ENCODE measurements around the gene PSTPIP2. TPM values are rescaled to one million over a fixed set of nuclear protein-coding genes. Genes with fewer than 3 reads are reported as not detected.

The PSTPIP2 gene
- total RNA-seq, 1 experiment from 2014 or later, result 1.9 TPM

GRCh38 chr18:46098616-46098933 lies 26.5 kb upstream of the PSTPIP2 start:
- CTCF ChIA-PET, result no interaction called here
- Mint-ChIP-seq H3K4me1 (peaks cover 21% of the 10 kb centered on the region), H3K27ac (peak overlapping the region; percentile 81)

GRCh38 chr18:46097801-46098615 lies 25.9 kb upstream of the PSTPIP2 start, which contains the start of gene ATP5F1A:
Gene ATP5F1A, minus strand, starts transcription at chr18:46098296. Its CDS starts 65 bp downstream, at chr18:46098231.
- H3K9me3 Mint-ChIP-seq, result no peaks in the 10 kb centered on the region
- H3K27ac Mint-ChIP-seq, result peak within 1 kb of the TSS; percentile 92
- H3K27me3 Mint-ChIP-seq (ENCODE audit: low read depth), result no peaks in the 10 kb centered on the region
- peaks cover 21% of the 10 kb centered on the region for H3K4me1 Mint-ChIP-seq
- CTCF ChIA-PET, result interaction anchor here (1.6 kb wide), 1 partner anchor 24 kb away, joined by 7 read pairs; no protein-coding TSS in a partner anchor
- DNase-seq (ENCODE audit: low spot score) (peak; percentile 82), ATAC-seq (peak; percentile 89)
- POLR2A ChIA-PET, result interaction anchor here (0.7 kb wide), 1 partner anchor 195 kb away, joined by 5 read pairs; no protein-coding TSS in a partner anchor
- peaks cover 34% of the 10 kb centered on the region for H3K36me3 Mint-ChIP-seq
- peak within 1 kb of the TSS; percentile 98 for H3K4me3 Mint-ChIP-seq
- TF ChIP-seq PREB (CRISPR knock-in tag; IDR thresholded peaks at IDR 0.05; ENCODE audit: borderline replicate concordance), result no peak
- TF ChIP-seq ZNF671 (CRISPR knock-in tag; IDR thresholded peaks at IDR 0.05), result no peak
- peak; percentile 76; the same call in 1 of the 2 replicates for TF ChIP-seq MYBL2 (CRISPR knock-in tag; IDR thresholded peaks at IDR 0.05)
- TF ChIP-seq IRF1 (CRISPR knock-in tag; IDR thresholded peaks at IDR 0.05), result peak; percentile 65; the same call in 1 of the 2 replicates
- TF ChIP-seq E2F1 (CRISPR knock-in tag; IDR thresholded peaks at IDR 0.05), result no peak
- TF ChIP-seq NR3C1 (CRISPR knock-in tag; conservative IDR thresholded peaks at IDR 0.05; ENCODE audit: low read depth), result no peak
- no peak for TF ChIP-seq ATF3 (CRISPR knock-in tag; conservative IDR thresholded peaks at IDR 0.05)

More at GRCh38 chr18:46098616-46098933, 26.5 kb upstream of the PSTPIP2 start:
- ATAC-seq (no peak; the same call in 1 of the 2 replicates), DNase-seq (ENCODE audit: low spot score) (no peak)
- TF ChIP-seq SP1 (CRISPR knock-in tag; conservative IDR thresholded peaks at IDR 0.05) (no peak), ZNF512 (CRISPR knock-in tag; IDR thresholded peaks at IDR 0.05; ENCODE audit: borderline replicate concordance) (no peak), HMGA2 (CRISPR knock-in tag; IDR thresholded peaks at IDR 0.05) (no peak), E2F4 (CRISPR knock-in tag; IDR thresholded peaks at IDR 0.05; ENCODE audit: borderline replicate concordance, low read depth) (no peak), EMX1 (CRISPR knock-in tag; IDR thresholded peaks at IDR 0.05) (no peak), CBFB (CRISPR knock-in tag; IDR thresholded peaks at IDR 0.05; ENCODE audit: low read depth) (no peak), SOX15 (CRISPR knock-in tag; IDR thresholded peaks at IDR 0.05) (no peak), AR (CRISPR knock-in tag; IDR thresholded peaks at IDR 0.05) (no peak), USF2 (CRISPR knock-in tag; IDR thresholded peaks at IDR 0.05) (no peak), ZNF396 (CRISPR knock-in tag; IDR thresholded peaks at IDR 0.05; ENCODE audit: borderline replicate concordance) (no peak), NR2C2 (CRISPR knock-in tag; IDR thresholded peaks at IDR 0.05) (no peak), GTF2I (CRISPR knock-in tag; conservative IDR thresholded peaks at IDR 0.05) (no peak), FOXK1 (CRISPR knock-in tag; IDR thresholded peaks at IDR 0.05) (no peak), ZBTB21 (CRISPR knock-in tag; IDR thresholded peaks at IDR 0.05; ENCODE audit: borderline replicate concordance) (no peak), CREB1 (CRISPR knock-in tag; IDR thresholded peaks at IDR 0.05) (no peak), MXD4 (CRISPR knock-in tag; IDR thresholded peaks at IDR 0.05; ENCODE audit: borderline replicate concordance) (no peak)
- Mint-ChIP-seq H3K4me3 (peak overlapping the region; percentile 98), H3K36me3 (peaks cover 29% of the 10 kb centered on the region), H3K27me3 (ENCODE audit: low read depth) (no peaks in the 10 kb centered on the region), H3K9me3 (no peaks in the 10 kb centered on the region)
- POLR2A ChIA-PET, result interaction anchor here (0.7 kb wide), 1 partner anchor 196 kb away, joined by 5 read pairs; no protein-coding TSS in a partner anchor
